Measurements from ENCODE around the gene ASCL4. TPM values are rescaled to one million over a fixed set of nuclear protein-coding genes. Genes with fewer than 3 reads are reported as not detected.

Gene ASCL4
- total RNA-seq, 4 donors from 2014 or later = not detected

DNA sequence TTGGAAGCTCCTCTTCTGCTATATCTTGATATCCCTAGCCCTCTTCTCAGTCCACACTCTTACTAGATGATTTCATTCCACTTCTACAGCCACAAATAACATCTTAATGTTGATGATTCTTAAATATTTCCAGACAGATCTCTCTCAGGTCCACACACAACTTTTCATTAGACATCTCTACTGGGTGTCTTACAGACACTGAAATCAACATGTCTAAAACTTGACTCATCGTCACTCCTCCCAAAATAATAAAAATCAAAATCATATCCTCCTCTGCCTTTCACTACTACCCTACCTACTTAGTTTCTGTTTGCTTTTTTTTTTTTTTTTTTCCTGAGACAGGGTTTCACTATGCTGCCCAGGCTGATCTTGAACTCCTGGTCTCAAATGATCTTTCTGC lies 25.4 kb upstream of the ASCL4 start:
- no peaks in the 10 kb centered on the region for H3K36me3 ChIP-seq

DNA sequence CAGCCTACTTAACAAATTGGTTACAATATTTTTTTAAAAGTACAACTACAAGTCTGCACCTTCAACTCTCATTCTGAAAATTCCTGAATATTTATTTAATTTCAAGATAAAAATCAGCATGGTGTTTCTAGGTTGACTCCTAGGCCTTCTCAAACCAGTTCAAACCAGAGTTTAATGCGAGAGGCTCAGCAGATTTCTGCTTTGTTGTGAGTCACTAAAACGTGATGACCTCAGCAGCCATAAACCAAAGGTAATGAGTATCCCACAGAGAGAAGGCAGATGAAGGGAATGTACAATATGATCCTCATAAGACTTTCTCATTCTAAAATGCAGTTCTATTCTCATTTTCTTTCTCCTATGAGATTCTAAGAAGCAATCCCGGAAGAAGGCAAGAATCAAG lies 15.1 kb upstream of the ASCL4 start:
- peak overlapping the region in 1 of 2 donors; percentile 72 for H3K27ac ChIP-seq
- intact Hi-C loops (cut with DNase I; ENCODE audit: low total_unique reads) = no loop called here
- H3K36me3 ChIP-seq = no peaks in the 10 kb centered on the region
- H3K9me3 ChIP-seq = no peaks in the 10 kb centered on the region
- peak in 1 of 2 donors; percentile 17 for DNase-seq
- no peaks in the 10 kb centered on the region for H3K27me3 ChIP-seq
- TF ChIP-seq CTCF (IDR thresholded peaks at IDR 0.05) (no peak), POLR2A (IDR thresholded peaks at IDR 0.05) (no peak)
- peaks cover 10 to 13% of the 10 kb centered on the region in 2 donors for H3K4me1 ChIP-seq
- peak overlapping the region in 1 of 2 donors; percentile 91 for H3K4me3 ChIP-seq

More for the DNA sequence above, 25.4 kb upstream of the ASCL4 start:
- H3K4me1 ChIP-seq = peaks cover 0 to 4% of the 10 kb centered on the region in 2 donors
- H3K4me3 ChIP-seq = no peak overlapping the region
- H3K27me3 ChIP-seq = no peaks in the 10 kb centered on the region
- H3K9me3 ChIP-seq = no peaks in the 10 kb centered on the region
- H3K27ac ChIP-seq = no peak overlapping the region
- TF ChIP-seq POLR2A (IDR thresholded peaks at IDR 0.05) (no peak), CTCF (IDR thresholded peaks at IDR 0.05) (no peak)
- DNase-seq = no peak
- intact Hi-C loops (cut with DNase I; ENCODE audit: low total_unique reads) = no loop called here

GRCh38 chr12:107760207-107760808 lies 14.2 kb upstream of the ASCL4 start:
- Histone ChIP-seq H3K9me3 (no peaks in the 10 kb centered on the region), H3K36me3 (no peaks in the 10 kb centered on the region), H3K4me3 (peak overlapping the region; percentile 90 to 91), H3K27me3 (no peaks in the 10 kb centered on the region), H3K27ac (peak overlapping the region; percentile 70 to 72), H3K4me1 (peaks cover 10 to 13% of the 10 kb centered on the region in 2 donors)
- DNase-seq = peak in 1 of 2 donors; percentile 19
- TF ChIP-seq POLR2A (IDR thresholded peaks at IDR 0.05) (no peak), CTCF (IDR thresholded peaks at IDR 0.05) (no peak)
- intact Hi-C loops (cut with DNase I; ENCODE audit: low total_unique reads) = no loop called here

DNA sequence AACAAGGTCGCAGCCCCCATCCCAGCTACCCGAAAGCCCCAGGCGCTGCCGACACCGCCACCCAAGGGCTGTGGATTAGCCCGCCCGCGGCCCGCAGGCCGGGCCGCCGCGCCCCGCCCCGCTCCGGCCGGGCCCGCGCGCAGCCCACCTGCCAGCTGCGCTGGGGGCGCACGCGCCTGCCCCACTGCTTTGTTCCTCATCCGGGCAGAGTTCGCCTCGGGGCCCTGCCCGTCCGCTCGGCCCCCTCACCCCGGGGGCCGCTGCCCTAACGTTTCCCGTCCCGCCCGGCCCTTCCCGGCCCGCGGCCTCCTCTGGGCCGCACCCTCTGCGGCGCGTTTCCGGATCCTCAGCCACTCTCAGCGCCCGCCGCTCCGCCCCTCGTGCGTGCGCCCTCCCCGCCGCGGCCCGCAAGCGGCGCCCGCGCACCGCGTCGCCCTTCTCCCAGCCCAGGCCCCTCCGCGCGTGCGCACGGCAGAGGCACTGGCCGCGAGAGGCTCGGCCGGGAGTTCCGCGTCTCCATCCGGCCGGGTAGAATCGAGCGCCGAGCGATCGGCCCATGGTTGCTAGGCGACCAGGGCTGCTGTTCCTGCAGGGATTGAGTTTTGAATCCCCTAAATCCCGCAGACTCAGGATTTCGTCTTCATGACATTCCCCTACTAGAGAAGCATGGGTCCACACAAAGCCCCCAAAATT lies 13.5 kb upstream of the ASCL4 start, which contains the start of gene PRDM4:
PRDM4 (minus strand) TSS at position 329 of the 693 bp plus-strand sequence. CDS start 622 bp downstream, outside the sequence.
- Histone ChIP-seq H3K27ac (peak within 1 kb of the TSS; percentile 70 to 72), H3K4me1 (peaks cover 10 to 13% of the 10 kb centered on the region in 2 donors), H3K27me3 (no peaks in the 10 kb centered on the region), H3K4me3 (peak within 1 kb of the TSS; percentile 90 to 91), H3K36me3 (no peaks in the 10 kb centered on the region), H3K9me3 (no peaks in the 10 kb centered on the region)
- TF ChIP-seq POLR2A (IDR thresholded peaks at IDR 0.05) (peak; percentile 88 to 96), CTCF (IDR thresholded peaks at IDR 0.05) (peak in 3 of 4 experiments; percentile 33 to 66 (median 64))
- DNase-seq = peak; percentile 91 to 93
- intact Hi-C loops (cut with DNase I; ENCODE audit: low total_unique reads) = no loop called here

DNA sequence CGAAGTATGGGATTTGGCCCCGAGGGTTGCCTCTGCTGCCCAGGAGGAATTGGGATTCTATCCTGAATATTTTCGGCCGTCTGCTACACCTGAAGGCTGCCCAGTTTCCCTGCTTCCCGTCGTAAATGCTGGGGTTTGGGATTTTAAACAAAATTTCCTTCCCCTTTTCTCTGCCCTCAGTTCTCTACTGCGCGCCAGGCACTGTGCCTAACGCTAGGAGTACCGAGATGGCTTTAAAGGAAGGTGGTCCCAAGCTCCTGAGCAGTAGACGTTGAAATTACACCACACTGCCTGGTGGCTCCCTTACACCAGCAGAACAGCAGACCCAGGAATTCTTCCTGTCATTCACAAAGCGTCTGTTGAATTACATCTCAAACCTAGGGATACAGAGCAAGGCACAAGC lies 13.0 kb upstream of the ASCL4 start:
- no peak for DNase-seq
- intact Hi-C loops (cut with DNase I; ENCODE audit: low total_unique reads) = no loop called here
- H3K36me3 ChIP-seq = no peaks in the 10 kb centered on the region
- TF ChIP-seq POLR2A (IDR thresholded peaks at IDR 0.05) = no peak
- no peak for TF ChIP-seq CTCF (IDR thresholded peaks at IDR 0.05)
- peaks cover 10 to 13% of the 10 kb centered on the region in 2 donors for H3K4me1 ChIP-seq
- H3K27ac ChIP-seq = peak overlapping the region; percentile 28 to 70
- peak overlapping the region; percentile 90 to 91 for H3K4me3 ChIP-seq
- no peaks in the 10 kb centered on the region for H3K9me3 ChIP-seq
- H3K27me3 ChIP-seq = no peaks in the 10 kb centered on the region

All from uterus (tissue), 4 donors.